HEK293 (cell line): ENCODE results near the gene DPH2.

Experiments used
- CTCF ChIP-seq: fragments of 450-650 bp; formaldehyde crosslinking; IDR thresholded peaks from 2 replicates; pipeline ENCODE4 v1.5.1; 2016; ENCODE audit warnings: missing biosample characterization, missing genetic modification characterization
- PRDM10 ChIP-seq: fragments of 450-650 bp; formaldehyde crosslinking; IDR thresholded peaks from 2 replicates; pipeline ENCODE4 v1.5.1; 2016; ENCODE audit warnings: missing biosample characterization, missing genetic modification characterization
- PRDM2 ChIP-seq: fragments of 450-650 bp; formaldehyde crosslinking; IDR thresholded peaks from 2 replicates; pipeline ENCODE4 v1.5.1; 2016; ENCODE audit warnings: missing biosample characterization, missing genetic modification characterization, borderline replicate concordance
- SCRT1 ChIP-seq: fragments of 450-650 bp; formaldehyde crosslinking; IDR thresholded peaks from 2 replicates; pipeline ENCODE4 v1.5.1; 2016; ENCODE audit warnings: missing biosample characterization, missing genetic modification characterization, borderline replicate concordance
- YY1 ChIP-seq: fragments of 450-650 bp; formaldehyde crosslinking; IDR thresholded peaks from 2 replicates; pipeline ENCODE4 v1.5.1; 2018; ENCODE audit warnings: missing biosample characterization, missing genetic modification characterization
- ZFP37 ChIP-seq: fragments of 450-650 bp; formaldehyde crosslinking; IDR thresholded peaks from 2 replicates; pipeline ENCODE4 v1.5.1; 2016; ENCODE audit warnings: missing biosample characterization, missing genetic modification characterization
- ZNF138 ChIP-seq: fragments of 450-650 bp; formaldehyde crosslinking; IDR thresholded peaks from 2 replicates; pipeline ENCODE4 v1.5.1; 2016; ENCODE audit warnings: missing biosample characterization, missing genetic modification characterization, borderline replicate concordance
- ZNF169 ChIP-seq: fragments of 450-650 bp; formaldehyde crosslinking; IDR thresholded peaks from 2 replicates; pipeline ENCODE4 v1.5.1; 2016; ENCODE audit warnings: missing biosample characterization, missing genetic modification characterization
- ZNF211 ChIP-seq: fragments of 450-650 bp; formaldehyde crosslinking; IDR thresholded peaks from 2 replicates; pipeline ENCODE4 v1.5.1; 2016; ENCODE audit warnings: low read depth, missing biosample characterization, missing genetic modification characterization
- ZNF274 ChIP-seq, 2 experiments: fragments of 200-500 bp in 1 of 2; fragments of 450-650 bp in 1 of 2; sonication (Bioruptor generic) in 1 of 2; formaldehyde crosslinking in 1 of 2; IDR thresholded peaks; 2 replicates each; pipeline versions ENCODE4 v1.5.1 to v1.6.1; 2014 to 2016; ENCODE audit warnings: borderline replicate concordance in 1 of 2, inconsistent platforms in 1 of 2, low read length in 1 of 2, missing biosample characterization in 1 of 2, missing genetic modification characterization in 1 of 2
- ZNF366 ChIP-seq: fragments of 450-650 bp; formaldehyde crosslinking; conservative IDR thresholded peaks from 2 replicates; pipeline ENCODE4 v1.5.1; 2016; ENCODE audit warnings: missing biosample characterization, missing genetic modification characterization

GRCh38 chr1:43978551-43979260 lies 8.9 kb downstream of the DPH2 start, which contains the start of gene B4GALT2:
- TF ChIP-seq CTCF, result no peak
- no peak for TF ChIP-seq ZNF138 (tag by site-specific recombination)
- TF ChIP-seq ZNF366 (tag by site-specific recombination), result no peak
- TF ChIP-seq PRDM2 (tag by site-specific recombination), result no peak
- TF ChIP-seq ZNF211 (tag by site-specific recombination), result no peak
- TF ChIP-seq ZNF274 (IDR thresholded peaks at IDR 0.05; ENCODE audit: low read length), result no peak
- TF ChIP-seq ZNF274 (tag by site-specific recombination; IDR thresholded peaks at IDR 0.05; ENCODE audit: borderline replicate concordance), result no peak
- TF ChIP-seq PRDM10 (tag by site-specific recombination), result 0 out of 2 replicates have a peak, but pooled peaks have one; percentile 46
- no peak for TF ChIP-seq ZNF169 (tag by site-specific recombination)
- no peak for TF ChIP-seq ZFP37 (tag by site-specific recombination)
- TF ChIP-seq YY1 (tag by site-specific recombination), result no peak
- TF ChIP-seq SCRT1 (tag by site-specific recombination), result no peak
